ENCODE measurements around the gene OCRL. TPM values are rescaled to one million over a fixed set of nuclear protein-coding genes. Genes with fewer than 3 reads are reported as not detected.
A peak's percentile ranks its signal among the peaks of the same experiment; 100 is the strongest.

OCRL gene
- total and polyA plus RNA-seq, 2 of the 13 experiments (the other 11 are each of a cell fraction or from before 2014, with no cell fraction given), result 13.4 to 32.0 TPM

- TF ChIP-seq ZNF414 (CRISPR knock-in tag; IDR thresholded peaks at IDR 0.05) (no peak), ZNF709 (CRISPR knock-in tag; IDR thresholded peaks at IDR 0.05) (no peak), ETV5 (CRISPR knock-in tag; IDR thresholded peaks at IDR 0.05; ENCODE audit: borderline replicate concordance) (no peak), RAD21 (CRISPR knock-in tag; IDR thresholded peaks at IDR 0.05) (no peak), BCL6 (CRISPR knock-in tag; IDR thresholded peaks at IDR 0.05) (peak; percentile 78), ATAD3A (CRISPR knock-in tag; IDR thresholded peaks at IDR 0.05) (no peak), SUZ12 (IDR thresholded peaks at IDR 0.05; ENCODE audit: low read depth, low read length) (no peak), ZNF337 (CRISPR knock-in tag; IDR thresholded peaks at IDR 0.05; ENCODE audit: borderline replicate concordance, low read depth) (no peak), ZSCAN30 (CRISPR knock-in tag; IDR thresholded peaks at IDR 0.05) (0 out of 2 replicates have a peak, but pooled peaks have one; percentile 76), HNF4G (IDR thresholded peaks at IDR 0.05; ENCODE audit: borderline replicate concordance, low read depth, low read length) (peak; percentile 35; the same call in 1 of the 2 replicates), HNF4G (CRISPR knock-in tag; IDR thresholded peaks at IDR 0.05; ENCODE audit: borderline replicate concordance, low read depth) (no peak)
Measured at GRCh38 chrX:129636175-129636681, 96.2 kb downstream of the OCRL start (continued).

- no peak overlapping the region for H3K9ac ChIP-seq (ENCODE audit: insufficient read depth, low read depth, low read length)
- no peaks in the 10 kb centered on the region; a peak in 1 of 5 replicates for H3K27me3 ChIP-seq (ENCODE audit: control insufficient read depth in 1 of 2, insufficient read depth in 2 of 2, low read length in 2 of 2)
- POLR2A ChIA-PET, result no interaction called here
- H3K4me1 ChIP-seq (ENCODE audit: insufficient read depth, low read length), result peaks cover 17% of the 10 kb centered on the region
- CTCF ChIA-PET (ENCODE audit: low intra/inter-chr PET ratio, low total read pairs), result interaction anchor here (3.5 kb wide), 1 partner anchor 89 kb away, joined by 27 read pairs; no protein-coding TSS in a partner anchor
- no peak overlapping the region for H3K4me3 ChIP-seq (replicated peaks in 1 of 3; ENCODE audit: insufficient read depth in 1 of 3, low read depth in 2 of 3, low read length in 3 of 3)
- no peaks in the 10 kb centered on the region for H3K79me2 ChIP-seq (ENCODE audit: insufficient read depth, low read length)
- 5% methylated on average over 4 of the region's 13 CpGs for WGBS (ENCODE audit: low lambda C conversion rate)
- no peaks in the 10 kb centered on the region for H4K20me1 ChIP-seq (ENCODE audit: insufficient read depth, low read length)
- ATAC-seq (peak; percentile 69), FAIRE-seq (peak; percentile 69), DNase-seq (ENCODE audit: low spot score) (peak; percentile 24)
- TF ChIP-seq CTCF (CRISPR knock-in tag; IDR thresholded peaks at IDR 0.05) (peak; percentile 79), FOSL1 (CRISPR knock-in tag; IDR thresholded peaks at IDR 0.05; ENCODE audit: borderline replicate concordance) (no peak), ZNF446 (CRISPR knock-in tag; IDR thresholded peaks at IDR 0.05) (no peak), SMC3 (IDR thresholded peaks at IDR 0.05; ENCODE audit: low read length) (peak; percentile 73), EZH2 (conservative IDR thresholded peaks at IDR 0.05; ENCODE audit: low read depth, low read length) (no peak), RAD21 (CRISPR knock-in tag; IDR thresholded peaks at IDR 0.05) (0 out of 2 replicates have a peak, but pooled peaks have one; percentile 16), STAG1 (CRISPR knock-in tag; IDR thresholded peaks at IDR 0.05) (peak; percentile 75)
- H3K4me2 ChIP-seq (ENCODE audit: low read depth, low read length), result no peak overlapping the region
- no peaks in the 10 kb centered on the region for H3K36me3 ChIP-seq (replicated peaks in 1 of 2; ENCODE audit: control insufficient read depth in 1 of 2, insufficient read depth in 2 of 2, low read length in 2 of 2)
- BruUV-seq (replicated peaks), result no TSS peak
- H2AFZ ChIP-seq (ENCODE audit: low read length), result no peak overlapping the region
- H3K27ac ChIP-seq (ENCODE audit: extremely low read length, insufficient read depth, low read length), result no peak overlapping the region
- H3K9me3 ChIP-seq (ENCODE audit: low read length), result no peaks in the 10 kb centered on the region
- in situ Hi-C loops (cut with HindIII; ENCODE audit: extremely low pct_ligation_motif_present, low pct_unique_long_range_greater_than_20kb), result loop anchor here (10.0 kb wide), 1 partner anchor 87 kb away; no protein-coding TSS in a partner anchor
- intact Hi-C loops (cut with micrococcal nuclease; ENCODE audit: unreplicated experiment), result loop anchor here (1.0 kb wide), 1 partner anchor 89 kb away; no protein-coding TSS in a partner anchor
Measured at GRCh38 chrX:129637217-129638109, 97.4 kb downstream of the OCRL start.

Data from HepG2 (cell line).